NT2/D1 (cell line): ENCODE results near the gene PDE8A.

Source experiments
- YY1 ChIP-seq: IDR thresholded peaks from 2 replicates; pipeline ENCODE4 v1.6.1; 2011; ENCODE audit not compliant: insufficient read length, insufficient read depth
- ZNF274 ChIP-seq: IDR thresholded peaks from 2 replicates; pipeline ENCODE4 v1.6.1; 2011; ENCODE audit warnings: mild to moderate bottlenecking, low read depth, low read length

GRCh38 chr15:84988909-84989644, 7.4 kb downstream of the PDE8A start:
- TF ChIP-seq ZNF274, result no peak
- TF ChIP-seq YY1, result no peak
